HCT116 (cell line): ENCODE data around the gene SUPT6H. TPM values are rescaled to one million over a fixed set of nuclear protein-coding genes. Genes with fewer than 3 reads are reported as not detected.
"Not testable (repeated sequence)": the region's sequence is repeated elsewhere in the genome, so short reads cannot be mapped to it uniquely, and the experiment has no call there.

Experiments used
- ATAC-seq: fragments of 200-7000 bp; cut with Tn5 transposase; 2 replicates; pipeline ENCODE4 v1.9.1; 2020; ENCODE audit warnings: mild to moderate bottlenecking, moderate library complexity
- BruUV-seq: library from RNA; stranded (reverse); fragments of 400-500 nt; replicated peaks from 2 replicates; lab custom pipeline; 2021; lab: Mats Ljungman, UMichigan
- CTCF ChIA-PET: fragments of 300-600 bp; sonication (Branson Sonifier 250); formaldehyde crosslinking; loops from one replicate; lab custom pipeline; 2021; ENCODE audit warnings: antibody characterized with exemption; lab: Charles Lee
- POLR2A ChIA-PET: fragments of 300-600, 350-600 bp; sonication (Branson Sonifier 250); formaldehyde crosslinking; loops from one replicate; lab custom pipeline; 2021; ENCODE audit warnings: antibody characterized with exemption; lab: Charles Lee
- RAD21 ChIA-PET, 2 experiments: fragments of 300-600 bp; sonication (Branson Sonifier 250); formaldehyde crosslinking; loops; one replicate each; lab custom pipeline; 2023; ENCODE audit warnings: low total read pairs in 2 of 2; ENCODE audit not compliant: uncharacterized antibody in 2 of 2, unreplicated experiment in 2 of 2, low non-redundant PET in 1 of 2; lab: Charles Lee
- DNase-seq: peaks from one replicate; pipeline ENCODE4 v3.0.0-alpha.2; 2010; ENCODE audit warnings: low read depth, low spot score
- H2AFZ ChIP-seq: fragments of 200-600 bp; shearing (Covaris generic), sonication (generic); 2 replicates; pipeline ENCODE4 v1.6.1; 2017; ENCODE audit warnings: low read depth, mixed run types, mixed read lengths, antibody characterized with exemption, low read length; ENCODE audit not compliant: poor library complexity, severe bottlenecking
- H3K27ac ChIP-seq: 2 replicates; pipeline ENCODE4 v1.5.1; 2012; ENCODE audit warnings: low read depth, low read length
- H3K27me3 ChIP-seq: fragments of 200-600 bp; sonication (generic); 2 replicates; pipeline ENCODE4 v1.6.1; 2016; ENCODE audit warnings: mixed run types, low read length, mixed read lengths; ENCODE audit not compliant: insufficient read depth
- H3K36me3 ChIP-seq, 2 experiments: fragments of 200-500 bp in 1 of 2; fragments of 200-600 bp in 1 of 2; sonication (Bioruptor generic) in 1 of 2; sonication (generic) in 1 of 2; 2 replicates each; pipeline versions ENCODE4 v1.5.1 to v1.6.1; 2014 to 2016; ENCODE audit warnings: low read length in 2 of 2, inconsistent platforms in 1 of 2, mixed read lengths in 1 of 2, mixed run types in 1 of 2; ENCODE audit not compliant: insufficient read depth in 2 of 2, control insufficient read depth in 1 of 2
- H3K4me1 ChIP-seq, 2 experiments: fragments of 200-600 bp in 1 of 2; sonication (generic) in 1 of 2; 2 replicates each; pipeline versions ENCODE4 v1.5.1 to v1.6.1; 2012 to 2017; ENCODE audit warnings: low read length in 2 of 2, inconsistent platforms in 1 of 2, mild to moderate bottlenecking in 1 of 2, mixed read lengths in 1 of 2, mixed run types in 1 of 2, moderate library complexity in 1 of 2; ENCODE audit not compliant: insufficient read depth in 2 of 2, control insufficient read depth in 1 of 2
- H3K4me2 ChIP-seq: fragments of 200-600 bp; sonication (generic); 2 replicates; pipeline ENCODE4 v1.6.1; 2017; ENCODE audit warnings: mixed run types, low read length, mixed read lengths
- H3K4me3 ChIP-seq, 2 experiments: fragments of 200-600 bp in 1 of 2; sonication (generic) in 1 of 2; replicated peaks in 1 of 2; 2 replicates each; pipeline ENCODE4 v1.5.1; 2011 to 2016; ENCODE audit warnings: low read length in 2 of 2, control low read depth in 1 of 2, low read depth in 1 of 2, mild to moderate bottlenecking in 1 of 2, mixed read lengths in 1 of 2, mixed run types in 1 of 2
- H3K79me2 ChIP-seq: fragments of 200-600 bp; sonication (generic); 2 replicates; pipeline ENCODE4 v1.6.1; 2017; ENCODE audit warnings: mild to moderate bottlenecking, mixed run types, low read length, moderate library complexity, mixed read lengths; ENCODE audit not compliant: insufficient read depth
- H3K9ac ChIP-seq: fragments of 200-600 bp; sonication (generic); 2 replicates; pipeline ENCODE4 v1.6.1; 2016; ENCODE audit warnings: low read length, mixed read lengths
- H3K9me2 ChIP-seq: fragments of 200-600 bp; sonication (generic), shearing (Covaris generic); 2 replicates; pipeline ENCODE4 v1.6.1; 2017; ENCODE audit warnings: mixed run types, mild to moderate bottlenecking, moderate library complexity; ENCODE audit not compliant: insufficient read depth
- H3K9me3 ChIP-seq, 2 experiments: fragments of 200-500 bp in 1 of 2; fragments of 200-600 bp in 1 of 2; sonication (Bioruptor generic) in 1 of 2; sonication (generic) in 1 of 2; 2 replicates each; pipeline ENCODE4 v1.6.1; 2014 to 2017; ENCODE audit warnings: low read length in 2 of 2, mixed read lengths in 2 of 2, inconsistent platforms in 1 of 2, low read depth in 1 of 2, mild to moderate bottlenecking in 1 of 2, mixed run types in 1 of 2, moderate library complexity in 1 of 2; ENCODE audit not compliant: control insufficient read depth in 1 of 2, insufficient read depth in 1 of 2
- H4K20me1 ChIP-seq: fragments of 200-600 bp; sonication (generic), shearing (Covaris generic); 2 replicates; pipeline ENCODE4 v1.6.1; 2017; ENCODE audit warnings: mixed run types, mild to moderate bottlenecking, moderate library complexity; ENCODE audit not compliant: insufficient read depth
- EZH2 ChIP-seq: fragments of 200-600 bp; sonication (generic); IDR thresholded peaks from 2 replicates; pipeline ENCODE4 v1.6.1; 2017; ENCODE audit warnings: antibody characterized with exemption, mixed run types
- FOSL1 ChIP-seq: IDR thresholded peaks from 2 replicates; pipeline ENCODE4 v1.6.1; 2012; ENCODE audit warnings: low read depth
- intact Hi-C: fragments of 100-400 bp; cut with micrococcal nuclease; formaldehyde crosslinking; loops from 2 replicates; pipeline ENCODE4 v1.10.0; 2022
- total RNA-seq: library from RNA; stranded (reverse); gene quantifications from one replicate; pipeline ENCODE4 v1.2.1, GENCODE V29; 2021; ENCODE audit not compliant: unreplicated experiment

The SUPT6H gene
- total RNA-seq, 1 experiment from 2014 or later: 62.1 TPM

DNA sequence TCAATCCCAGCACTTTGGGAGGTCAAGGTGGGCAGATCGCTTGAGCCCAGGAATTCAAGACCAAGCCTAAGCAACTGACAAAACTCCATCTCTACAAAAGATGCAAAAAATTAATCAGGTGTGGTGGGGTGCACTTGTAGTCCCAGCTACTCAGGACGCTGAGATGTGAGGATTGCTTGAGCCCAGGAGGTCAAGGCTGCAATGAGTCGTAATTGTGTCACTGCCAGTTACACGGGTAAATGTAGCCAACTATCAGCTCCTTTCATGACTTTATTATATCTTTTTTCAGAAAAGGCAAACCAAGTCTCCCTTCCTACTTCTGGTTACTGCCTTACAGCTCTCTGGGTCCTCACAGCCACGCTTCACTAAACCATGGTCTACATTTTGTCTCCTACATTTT lies 4.2 kb upstream of the SUPT6H start:
- no TSS peak for BruUV-seq
- POLR2A ChIA-PET: interaction anchor here (0.8 kb wide), 1 partner anchor 11 kb away, joined by 3 read pairs; no protein-coding TSS in a partner anchor
- Histone ChIP-seq H3K27me3 (no peaks in the 10 kb centered on the region), H3K9ac (no peak overlapping the region), H3K4me2 (no peak overlapping the region; the same call in 1 of the 2 replicates), H3K4me3 (no peak overlapping the region), H3K9me3 (0 out of 4 replicates have a peak, but pooled peaks cover 0 to 4% of the 10 kb centered on the region in 2 experiments), H3K4me1 (peaks cover 5 to 9% of the 10 kb centered on the region in 2 experiments; a peak in 3 of 4 replicates), H3K36me3 (peaks cover 7 to 29% of the 10 kb centered on the region in 2 experiments), H2AFZ (no peak overlapping the region), H3K27ac (no peak overlapping the region), H4K20me1 (no peaks in the 10 kb centered on the region), H3K9me2 (no peaks in the 10 kb centered on the region), H3K79me2 (peaks cover 73% of the 10 kb centered on the region)
- ATAC-seq: no peak
- intact Hi-C loops: no loop called here
- peak; percentile 35; the same call in 1 of the 2 replicates for TF ChIP-seq FOSL1
- TF ChIP-seq EZH2: no peak
- DNase-seq: no peak
- CTCF ChIA-PET: interaction anchor here (1.0 kb wide), 1 partner anchor 11 kb away, joined by 3 read pairs; no protein-coding TSS in a partner anchor
- RAD21 ChIA-PET: no interaction called here

DNA sequence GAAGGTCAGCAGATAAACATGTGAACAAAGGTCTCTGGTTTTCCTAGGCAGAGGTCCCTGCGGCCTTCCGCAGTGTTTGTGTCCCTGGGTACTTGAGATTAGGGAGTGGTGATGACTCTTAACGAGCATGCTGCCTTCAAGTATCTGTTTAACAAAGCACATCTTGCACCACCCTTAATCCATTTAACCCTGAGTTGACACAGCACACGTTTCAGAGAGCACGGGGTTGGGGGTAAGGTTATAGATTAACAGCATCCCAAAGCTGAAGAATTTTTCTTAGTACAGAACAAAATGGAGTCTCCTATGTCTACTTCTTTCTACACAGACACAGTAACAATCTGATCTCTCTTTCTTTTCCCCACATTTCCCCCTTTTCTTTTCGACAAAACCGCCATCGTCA lies 3.7 kb upstream of the SUPT6H start:
- DNase-seq, H3K9me3 ChIP-seq, intact Hi-C loops, H3K9me2 ChIP-seq, RAD21 ChIA-PET, BruUV-seq, H3K27me3 ChIP-seq, H3K4me3 ChIP-seq, H3K4me2 ChIP-seq, H4K20me1 ChIP-seq, H3K27ac ChIP-seq, H2AFZ ChIP-seq, ATAC-seq, H3K9ac ChIP-seq: not testable (repeated sequence)
- H3K36me3 ChIP-seq: peaks cover 3 to 29% of the 10 kb centered on the region in 2 experiments
- peaks cover 73% of the 10 kb centered on the region for H3K79me2 ChIP-seq
- CTCF ChIA-PET: interaction anchor here (1.0 kb wide), 1 partner anchor 11 kb away, joined by 3 read pairs; no protein-coding TSS in a partner anchor
- POLR2A ChIA-PET: interaction anchor here (0.8 kb wide), 1 partner anchor 10 kb away, joined by 3 read pairs; no protein-coding TSS in a partner anchor
- H3K4me1 ChIP-seq: peaks cover 9 to 15% of the 10 kb centered on the region in 2 experiments; a peak in 3 of 4 replicates

DNA sequence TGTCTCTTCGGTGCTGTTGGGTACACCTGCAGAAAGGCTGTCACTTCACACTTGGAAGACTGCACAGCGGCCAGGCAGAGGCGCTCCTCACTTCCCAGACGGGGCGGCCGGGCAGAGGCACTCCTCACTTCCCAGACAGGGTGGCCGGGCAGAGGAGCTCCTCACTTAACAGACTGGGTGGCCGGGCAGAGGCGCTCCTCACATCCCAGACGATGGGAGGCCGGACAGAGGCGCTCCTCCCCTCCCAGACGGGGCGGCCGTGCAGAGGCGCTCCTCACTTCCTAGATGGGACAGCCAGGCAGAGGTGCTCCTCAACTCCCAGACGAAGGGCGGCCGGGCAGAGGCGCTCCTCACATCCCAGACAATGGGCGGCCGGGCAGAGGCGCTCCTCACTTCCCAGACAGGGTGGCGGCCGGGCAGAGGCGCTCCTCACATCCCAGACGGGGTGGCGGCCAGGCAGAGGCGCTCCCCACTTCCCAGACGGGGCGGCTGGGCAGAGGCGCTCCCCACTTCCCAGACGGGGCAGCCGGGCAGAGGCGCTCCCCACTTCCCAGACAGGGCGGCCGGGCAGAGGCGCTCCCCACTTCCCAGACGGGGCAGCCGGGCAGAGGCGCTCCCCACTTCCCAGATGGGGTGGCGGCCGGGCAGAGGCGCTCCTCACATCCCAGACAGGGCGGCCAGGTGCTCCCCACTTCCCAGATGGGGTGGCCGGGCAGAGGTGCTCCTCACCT lies 3.1 kb upstream of the SUPT6H start:
- H3K27me3 ChIP-seq, ATAC-seq, POLR2A ChIA-PET, H2AFZ ChIP-seq, CTCF ChIA-PET, H3K9ac ChIP-seq, H4K20me1 ChIP-seq, intact Hi-C loops, H3K27ac ChIP-seq, H3K9me2 ChIP-seq, H3K9me3 ChIP-seq, BruUV-seq, H3K4me2 ChIP-seq, DNase-seq, RAD21 ChIA-PET, H3K4me3 ChIP-seq: not testable (repeated sequence)
- Histone ChIP-seq H3K4me1 (peaks cover 12 to 18% of the 10 kb centered on the region in 2 experiments; a peak in 3 of 4 replicates), H3K36me3 (peaks cover 3 to 29% of the 10 kb centered on the region in 2 experiments), H3K79me2 (peaks cover 75% of the 10 kb centered on the region)

DNA sequence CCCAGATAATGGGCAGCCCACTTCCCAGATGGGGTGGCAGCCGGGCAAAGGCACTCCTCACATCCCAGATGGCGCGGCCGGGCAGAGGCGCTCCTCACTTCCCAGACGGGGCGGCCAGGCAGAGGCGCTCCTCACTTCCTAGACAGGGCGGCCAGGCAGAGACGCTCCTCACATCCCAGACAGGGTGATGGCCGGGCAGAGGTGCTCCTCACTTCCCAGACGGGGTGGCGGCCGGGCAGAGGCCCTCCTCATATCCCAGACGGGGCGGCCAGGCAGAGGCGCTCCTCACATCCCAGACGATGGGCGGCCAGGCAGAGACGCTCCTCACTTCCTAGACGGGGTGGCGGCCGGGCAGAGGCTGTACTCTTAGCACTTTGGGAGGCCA lies 2.5 kb upstream of the SUPT6H start:
- H3K4me3 ChIP-seq, H3K9me3 ChIP-seq, RAD21 ChIA-PET, POLR2A ChIA-PET, H3K27me3 ChIP-seq, CTCF ChIA-PET, BruUV-seq, H2AFZ ChIP-seq, H3K9ac ChIP-seq, H3K9me2 ChIP-seq, H4K20me1 ChIP-seq, H3K27ac ChIP-seq, DNase-seq, intact Hi-C loops, ATAC-seq, H3K4me2 ChIP-seq: not testable (repeated sequence)
- Histone ChIP-seq H3K36me3 (peaks cover 3 to 29% of the 10 kb centered on the region in 2 experiments), H3K4me1 (peaks cover 12 to 18% of the 10 kb centered on the region in 2 experiments; a peak in 3 of 4 replicates), H3K79me2 (peaks cover 75% of the 10 kb centered on the region)
